ENCODE results near the gene SAMD5. TPM values are rescaled to one million over a fixed set of nuclear protein-coding genes. Genes with fewer than 3 reads are reported as not detected.

SAMD5 gene
- total RNA-seq, 1 experiment from 2014 or later, result 0.04 TPM

GRCh38 chr6:147614501-147614900, 106.0 kb downstream of the SAMD5 start:
- Histone ChIP-seq H2BK12ac (ENCODE audit: insufficient read length, low read depth, low read length) (no peak overlapping the region), H3T11ph (ENCODE audit: low read length) (no peak overlapping the region), H3K4me1 (ENCODE audit: insufficient read depth, low read length) (no peaks in the 10 kb centered on the region), H3K23ac (ENCODE audit: insufficient read length, low read depth, low read length) (no peak overlapping the region), H2AK5ac (ENCODE audit: insufficient read length, low read length) (no peak overlapping the region), H4K91ac (ENCODE audit: insufficient read length, low read depth, low read length) (no peak overlapping the region), H3K14ac (ENCODE audit: insufficient read depth, low read length) (no peak overlapping the region), H3K27ac (ENCODE audit: insufficient read length, low read depth, low read length) (no peak overlapping the region), H2AFZ (ENCODE audit: low read length) (no peak overlapping the region), H3K4me2 (ENCODE audit: insufficient read depth, insufficient read length, low read length) (no peak overlapping the region), H2BK5ac (ENCODE audit: insufficient read length, low read length) (no peak overlapping the region), H4K8ac (replicated peaks; ENCODE audit: insufficient read length, low read depth, low read length) (no peak overlapping the region), H3K23me2 (ENCODE audit: insufficient read length, low read depth, low read length, poor library complexity, severe bottlenecking) (no peaks in the 10 kb centered on the region), H3K56ac (ENCODE audit: insufficient read length, low read depth, low read length) (no peak overlapping the region), H4K20me1 (ENCODE audit: control insufficient read depth, insufficient read depth, insufficient read length) (no peaks in the 10 kb centered on the region), H3K27me3 (ENCODE audit: insufficient read depth, low read length) (no peaks in the 10 kb centered on the region), H3K4ac (ENCODE audit: low read depth, low read length) (no peak overlapping the region), H3K18ac (ENCODE audit: insufficient read length, low read depth, low read length) (no peak overlapping the region), H2BK120ac (ENCODE audit: low read depth, low read length, poor library complexity, severe bottlenecking) (no peak overlapping the region), H2BK20ac (ENCODE audit: low read depth, low read length, poor library complexity, severe bottlenecking) (no peak overlapping the region), H4K5ac (ENCODE audit: insufficient read length, low read depth, low read length) (no peak overlapping the region), H3K79me1 (ENCODE audit: insufficient read depth, low read depth, low read length, poor library complexity, severe bottlenecking) (no peaks in the 10 kb centered on the region), H3K9me3 (ENCODE audit: control insufficient read depth, low read depth, low read length) (no peaks in the 10 kb centered on the region), H2BK15ac (ENCODE audit: low read depth, low read length) (no peak overlapping the region), H3K9ac (ENCODE audit: extremely low read depth, insufficient read length, low read length) (no peak overlapping the region), H3K79me2 (ENCODE audit: insufficient read depth, low read length) (no peaks in the 10 kb centered on the region)
- Mint-ChIP-seq H3K36me3 (ENCODE audit: insufficient read depth in 1 of 3, low read depth in 3 of 3) (no peaks in the 10 kb centered on the region), H3K9me3 (no peaks in the 10 kb centered on the region), H3K4me1 (peaks cover 0 to 2% of the 10 kb centered on the region in 2 experiments; a peak in 1 of 4 replicates), H3K27ac (no peak overlapping the region), H3K4me3 (no peak overlapping the region), H3K27me3 (ENCODE audit: low read depth) (peaks cover 5% of the 10 kb centered on the region; the same call in 1 of the 2 replicates)
- TF ChIP-seq CTCF (conservative IDR thresholded peaks at IDR 0.05), result no peak
- no peak for DNase-seq
- no CpG with 5 or more reads among the region's 4 CpGs for WGBS (ENCODE audit: extremely low coverage, insufficient read length, low lambda C conversion rate)
